HG03025 (cell line): ENCODE measurements around the gene TSSK6.

Experiments
- ATAC-seq: cut with Tn5 transposase; IDR thresholded peaks from one replicate; pipeline ENCODE4 v1.9.1; 2021; ENCODE audit warnings: mild to moderate bottlenecking, moderate library complexity; ENCODE audit not compliant: unreplicated experiment, low FRiP score

Gene TSSK6

GRCh38 chr19:19514881-19515641 lies at the start of gene TSSK6:
Gene TSSK6, minus strand, starts transcription at chr19:19515548. Its CDS starts 121 bp downstream, at chr19:19515427.
- ATAC-seq: no peak

- no peak for ATAC-seq
These were observed 48.0 kb upstream of the TSSK6 start for GRCh38 chr19:19563348-19563848.

- ATAC-seq: no peak
These were observed 47.5 kb upstream of the TSSK6 start for GRCh38 chr19:19562665-19563347.

GRCh38 chr19:19561946-19562664 lies 46.8 kb upstream of the TSSK6 start:
- no peak for ATAC-seq

- no peak for ATAC-seq
These were observed 44.6 kb upstream of the TSSK6 start for GRCh38 chr19:19559931-19560330.

GRCh38 chr19:19558636-19559035 lies 43.3 kb upstream of the TSSK6 start:
- ATAC-seq: no peak

- ATAC-seq: no peak
These were observed 42.7 kb upstream of the TSSK6 start for GRCh38 chr19:19558055-19558454.

GRCh38 chr19:19554074-19555023 lies 39.0 kb upstream of the TSSK6 start:
- ATAC-seq: no peak

GRCh38 chr19:19553670-19554069 lies 38.3 kb upstream of the TSSK6 start:
- ATAC-seq: no peak

- no peak for ATAC-seq
These were observed 37.5 kb upstream of the TSSK6 start for GRCh38 chr19:19552798-19553197.

GRCh38 chr19:19551853-19552192 lies 36.5 kb upstream of the TSSK6 start:
- ATAC-seq: no peak

GRCh38 chr19:19550972-19551852 lies 35.9 kb upstream of the TSSK6 start:
- no peak for ATAC-seq

- ATAC-seq: no peak
These were observed 35.2 kb upstream of the TSSK6 start for GRCh38 chr19:19550485-19550929.

GRCh38 chr19:19549804-19550464 lies 34.6 kb upstream of the TSSK6 start:
- ATAC-seq: no peak

GRCh38 chr19:19548915-19549759 lies 33.8 kb upstream of the TSSK6 start:
- ATAC-seq: no peak

GRCh38 chr19:19547674-19548336 lies 32.5 kb upstream of the TSSK6 start:
- ATAC-seq: no peak

GRCh38 chr19:19546751-19547162 lies 31.4 kb upstream of the TSSK6 start:
- ATAC-seq: no peak
